ENCODE measurements around the gene DPM2. TPM values are rescaled to one million over a fixed set of nuclear protein-coding genes. Genes with fewer than 3 reads are reported as not detected.

The DPM2 gene
- total and polyA plus RNA-seq, 12 donors: 7.2 to 31.1 (median 12.7) TPM

DNA sequence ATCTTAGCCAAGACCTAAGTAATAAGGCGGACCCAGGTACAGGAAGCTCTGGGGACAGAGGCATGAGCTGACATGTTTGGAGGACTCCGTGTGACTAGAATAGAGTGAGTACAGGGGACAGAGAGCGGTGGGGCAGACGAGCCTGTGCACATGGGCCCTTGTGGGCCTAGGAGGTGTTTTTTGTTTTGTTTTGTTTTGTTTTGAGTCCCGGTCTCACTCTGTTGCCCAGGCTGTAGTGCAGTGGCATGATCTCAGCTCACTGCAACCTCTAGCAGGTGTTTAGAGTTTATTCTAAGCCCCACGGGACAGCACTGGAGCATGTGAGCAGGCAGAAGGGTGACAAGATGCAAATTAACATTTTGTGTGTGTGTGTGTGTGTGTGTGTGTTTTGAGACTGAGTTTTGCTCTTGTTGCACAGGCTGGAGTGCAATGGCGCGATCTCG is 46.2 kb upstream of the DPM2 start:
- TF ChIP-seq, protein P1, sequence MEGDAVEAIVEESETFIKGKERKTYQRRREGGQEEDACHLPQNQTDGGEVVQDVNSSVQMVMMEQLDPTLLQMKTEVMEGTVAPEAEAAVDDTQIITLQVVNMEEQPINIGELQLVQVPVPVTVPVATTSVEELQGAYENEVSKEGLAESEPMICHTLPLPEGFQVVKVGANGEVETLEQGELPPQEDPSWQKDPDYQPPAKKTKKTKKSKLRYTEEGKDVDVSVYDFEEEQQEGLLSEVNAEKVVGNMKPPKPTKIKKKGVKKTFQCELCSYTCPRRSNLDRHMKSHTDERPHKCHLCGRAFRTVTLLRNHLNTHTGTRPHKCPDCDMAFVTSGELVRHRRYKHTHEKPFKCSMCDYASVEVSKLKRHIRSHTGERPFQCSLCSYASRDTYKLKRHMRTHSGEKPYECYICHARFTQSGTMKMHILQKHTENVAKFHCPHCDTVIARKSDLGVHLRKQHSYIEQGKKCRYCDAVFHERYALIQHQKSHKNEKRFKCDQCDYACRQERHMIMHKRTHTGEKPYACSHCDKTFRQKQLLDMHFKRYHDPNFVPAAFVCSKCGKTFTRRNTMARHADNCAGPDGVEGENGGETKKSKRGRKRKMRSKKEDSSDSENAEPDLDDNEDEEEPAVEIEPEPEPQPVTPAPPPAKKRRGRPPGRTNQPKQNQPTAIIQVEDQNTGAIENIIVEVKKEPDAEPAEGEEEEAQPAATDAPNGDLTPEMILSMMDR (IDR thresholded peaks at IDR 0.05): no peak
- Histone ChIP-seq H3K4me1 (peaks cover 3 to 43% (median 22%) of the 10 kb centered on the region in 9 donors), H3K27ac (peak overlapping the region in 5 of 10 donors; percentile 22 to 58 (median 45)), H3K9me3 (no peaks in the 10 kb centered on the region), H3K36me3 (no peaks in the 10 kb centered on the region), H3K27me3 (peaks cover 0 to 7% (median 0%) of the 10 kb centered on the region in 7 donors), H3K4me3 (no peak overlapping the region)
- peak in 1 of 2 donors; percentile 4 for DNase-seq
- WGBS, 2 donors: 83 to 86% methylated on average over 9 of the region's 9 CpGs
- no peak for ATAC-seq
- intact Hi-C loops (cut with DNase I): loop anchor here in 2 of 10 donors (5.0 kb wide), 1 partner anchor 37 kb away; no protein-coding TSS in a partner anchor

DNA sequence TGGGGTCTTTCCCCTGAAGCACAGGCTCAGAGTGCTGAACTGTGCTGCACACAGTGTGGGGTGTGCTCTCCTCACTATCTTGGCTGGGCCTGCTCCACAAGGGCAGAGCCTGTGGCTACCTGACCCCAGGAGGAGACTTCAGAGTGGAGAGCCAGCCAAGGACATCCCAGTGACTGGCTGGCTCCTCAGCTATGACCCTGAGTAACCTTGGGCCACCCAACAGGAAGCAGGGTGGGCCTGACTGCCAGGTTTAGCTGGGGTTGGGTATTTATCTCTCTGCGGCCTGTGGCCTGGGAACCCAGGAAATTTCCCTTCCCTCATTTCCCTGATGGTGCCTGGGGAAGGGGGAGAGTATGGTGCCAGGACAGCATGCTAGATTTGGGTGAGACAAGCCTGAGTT is 45.3 kb upstream of the DPM2 start:
- intact Hi-C loops (cut with DNase I): loop anchor here in 2 of 10 donors (5.0 kb wide), 1 partner anchor 36 kb away; no protein-coding TSS in a partner anchor
- peak overlapping the region in 5 of 10 donors; percentile 22 to 58 (median 30) for H3K27ac ChIP-seq
- H3K4me3 ChIP-seq: no peak overlapping the region
- H3K4me1 ChIP-seq: peaks cover 8 to 53% (median 31%) of the 10 kb centered on the region in 9 donors
- H3K27me3 ChIP-seq: peaks cover 0 to 7% (median 0%) of the 10 kb centered on the region in 7 donors
- no peaks in the 10 kb centered on the region for H3K9me3 ChIP-seq
- no peaks in the 10 kb centered on the region for H3K36me3 ChIP-seq
- ATAC-seq: no peak
- TF ChIP-seq, protein P1 (IDR thresholded peaks at IDR 0.05): no peak
- WGBS, 2 donors: 64 to 79% methylated on average over 1 of the region's 1 CpG
- no peak for DNase-seq

DNA sequence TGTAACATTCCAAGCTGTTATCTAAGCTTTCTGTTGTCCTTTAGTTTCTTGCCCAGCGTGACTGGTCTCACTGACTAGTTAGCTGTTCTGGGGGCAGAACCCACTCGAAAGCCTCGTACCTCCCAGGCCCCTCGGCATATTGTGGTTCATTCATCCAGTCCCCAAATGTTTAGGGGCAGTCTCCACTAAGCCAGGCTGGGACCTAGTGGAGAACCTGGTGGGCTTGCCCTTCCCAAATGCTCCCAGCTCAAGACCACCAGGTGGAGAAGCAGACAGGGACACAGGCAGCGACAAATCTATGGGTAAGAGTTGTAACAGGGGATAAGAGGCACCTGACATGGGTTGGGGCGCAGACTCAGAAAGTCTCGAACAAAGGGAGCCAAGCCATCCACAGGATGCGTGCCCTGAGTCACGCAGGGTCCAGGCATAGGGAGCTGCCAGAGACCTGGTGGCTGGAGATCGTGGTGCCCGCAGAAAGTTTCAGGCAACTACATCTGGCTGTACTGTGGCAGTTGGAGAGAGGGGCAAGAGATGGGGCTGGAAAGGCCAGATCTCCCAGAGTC is 44.0 kb upstream of the DPM2 start:
- ATAC-seq (no peak), DNase-seq (peak in 1 of 2 donors; percentile 6)
- Histone ChIP-seq H3K9me3 (no peaks in the 10 kb centered on the region), H3K27ac (peak overlapping the region; percentile 52 to 94 (median 92)), H3K4me1 (peaks cover 16 to 59% (median 43%) of the 10 kb centered on the region in 9 donors), H3K27me3 (peaks cover 0 to 7% (median 0%) of the 10 kb centered on the region in 7 donors), H3K4me3 (peak overlapping the region; percentile 32 to 97 (median 74)), H3K36me3 (no peaks in the 10 kb centered on the region)
- 61 to 63% methylated on average over 11 of the region's 11 CpGs for WGBS, 2 donors
- TF ChIP-seq, protein P1 (IDR thresholded peaks at IDR 0.05): no peak
- intact Hi-C loops (cut with DNase I): loop anchor here in 3 of 10 donors (2.0 to 5.0 kb wide), 2 partner anchors 34 to 39 kb away; no protein-coding TSS in a partner anchor

DNA sequence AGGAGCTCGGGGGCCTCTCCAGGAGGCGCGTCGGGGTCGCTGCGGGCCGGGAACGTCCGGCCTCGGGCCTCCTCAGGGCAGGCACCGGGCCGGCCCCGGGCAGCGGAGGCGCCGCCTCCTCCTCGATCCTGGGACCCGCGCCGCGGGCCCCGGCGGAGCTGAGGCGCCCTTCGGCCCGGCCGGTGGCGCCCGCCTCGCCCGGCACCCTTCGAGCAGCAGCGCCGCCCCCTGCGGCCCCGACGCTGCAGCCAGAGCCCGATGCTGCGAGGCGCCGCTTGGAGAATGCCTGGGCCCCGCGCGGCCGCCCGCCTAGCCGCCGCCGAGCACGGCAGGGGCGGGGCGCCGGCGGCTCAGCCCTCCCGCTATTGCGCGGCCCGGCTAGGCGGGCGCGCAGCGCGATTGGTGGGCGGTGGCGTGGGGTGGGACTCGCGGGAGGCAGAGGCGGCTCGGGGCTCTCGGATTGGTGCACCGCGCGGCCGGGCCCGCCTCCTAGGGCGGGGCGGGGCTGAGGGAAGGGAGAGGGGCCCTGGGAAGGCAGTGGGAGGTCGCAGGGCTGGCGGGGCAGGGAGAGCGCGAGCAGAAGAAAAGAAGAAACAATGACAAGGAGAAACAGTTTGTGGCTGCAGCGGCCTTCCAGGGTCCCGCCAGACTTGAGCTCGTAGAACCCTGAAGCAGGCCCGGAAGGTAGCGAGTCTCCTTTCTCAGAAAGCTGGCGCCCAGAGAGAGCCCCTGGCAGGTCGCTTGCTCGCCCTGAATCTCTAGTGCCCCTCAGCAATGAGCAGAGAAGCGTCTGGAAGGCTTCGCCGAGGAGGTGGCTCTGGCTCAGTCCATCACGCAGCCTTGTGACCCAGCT is 43.3 kb upstream of the DPM2 start, which contains the start of gene EEIG1:
Gene EEIG1 (minus strand): TSS at position 284 of the 853 bp plus-strand sequence. CDS start 852 bp downstream, outside the sequence.
- H3K27ac ChIP-seq: peak within 1 kb of the TSS; percentile 52 to 94 (median 92)
- peak within 1 kb of the TSS; percentile 60 to 97 (median 81) for H3K4me3 ChIP-seq
- no peaks in the 10 kb centered on the region for H3K9me3 ChIP-seq
- no peaks in the 10 kb centered on the region for H3K36me3 ChIP-seq
- peaks cover 0 to 7% (median 0%) of the 10 kb centered on the region in 7 donors for H3K27me3 ChIP-seq
- TF ChIP-seq, protein P1 (IDR thresholded peaks at IDR 0.05): no peak
- DNase-seq (peak; percentile 96 to 98), ATAC-seq (peak; percentile 94 to 97 (median 96))
- intact Hi-C loops (cut with DNase I): loop anchor here in 3 of 10 donors (2.0 to 5.0 kb wide), 2 partner anchors 34 to 38 kb away; no protein-coding TSS in a partner anchor
- peaks cover 19 to 64% (median 50%) of the 10 kb centered on the region in 9 donors for H3K4me1 ChIP-seq
- 0% methylated on average over 57 to 93 of the region's 93 CpGs for WGBS, 2 donors

Measured in heart right ventricle (tissue), 16 donors.